ENCODE results near the gene COL6A6.

DNA sequence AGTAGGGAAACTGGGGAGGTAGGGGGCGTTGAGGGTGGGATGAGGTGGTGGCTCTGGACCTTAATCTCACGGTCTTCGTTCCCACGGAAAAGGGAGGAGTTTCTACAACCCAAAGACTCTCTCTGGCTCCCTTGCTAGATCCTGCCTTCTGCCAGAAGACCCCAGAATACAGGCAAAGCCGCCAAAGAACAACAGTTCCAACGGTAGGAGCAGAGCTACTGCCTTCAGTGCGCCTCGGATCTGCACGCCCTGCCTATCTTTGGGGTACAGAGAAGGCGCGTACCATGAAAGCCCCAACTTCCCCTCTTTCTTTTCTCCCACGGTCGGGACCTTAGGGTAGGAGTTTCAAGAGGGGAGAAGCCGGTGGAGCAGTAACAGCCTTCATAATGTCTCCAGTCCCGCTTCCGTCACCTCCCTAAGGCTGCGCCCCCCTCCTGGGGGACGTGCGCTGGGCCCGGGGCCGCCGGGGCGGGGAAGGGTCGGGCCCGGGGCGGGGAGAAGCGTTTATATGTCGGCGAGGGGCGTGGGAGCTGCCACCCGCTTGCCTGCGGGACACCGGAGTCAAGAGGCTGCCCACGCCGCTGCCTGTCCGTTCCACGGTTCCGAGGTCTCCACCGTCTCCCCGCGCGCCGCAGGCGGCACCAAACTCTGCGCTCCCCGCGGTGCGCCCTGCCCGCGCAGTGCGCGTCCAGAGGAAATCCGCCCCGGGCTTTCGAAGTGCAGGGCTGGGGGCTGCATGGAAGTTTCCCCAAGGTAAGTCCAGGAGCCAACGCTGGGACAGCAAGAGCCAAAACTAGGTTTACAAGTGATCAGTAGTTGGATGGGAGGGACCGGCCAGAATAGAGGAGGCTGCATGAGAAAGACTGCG is at the start of gene COL6A6:
- TF ChIP-seq, protein P1, sequence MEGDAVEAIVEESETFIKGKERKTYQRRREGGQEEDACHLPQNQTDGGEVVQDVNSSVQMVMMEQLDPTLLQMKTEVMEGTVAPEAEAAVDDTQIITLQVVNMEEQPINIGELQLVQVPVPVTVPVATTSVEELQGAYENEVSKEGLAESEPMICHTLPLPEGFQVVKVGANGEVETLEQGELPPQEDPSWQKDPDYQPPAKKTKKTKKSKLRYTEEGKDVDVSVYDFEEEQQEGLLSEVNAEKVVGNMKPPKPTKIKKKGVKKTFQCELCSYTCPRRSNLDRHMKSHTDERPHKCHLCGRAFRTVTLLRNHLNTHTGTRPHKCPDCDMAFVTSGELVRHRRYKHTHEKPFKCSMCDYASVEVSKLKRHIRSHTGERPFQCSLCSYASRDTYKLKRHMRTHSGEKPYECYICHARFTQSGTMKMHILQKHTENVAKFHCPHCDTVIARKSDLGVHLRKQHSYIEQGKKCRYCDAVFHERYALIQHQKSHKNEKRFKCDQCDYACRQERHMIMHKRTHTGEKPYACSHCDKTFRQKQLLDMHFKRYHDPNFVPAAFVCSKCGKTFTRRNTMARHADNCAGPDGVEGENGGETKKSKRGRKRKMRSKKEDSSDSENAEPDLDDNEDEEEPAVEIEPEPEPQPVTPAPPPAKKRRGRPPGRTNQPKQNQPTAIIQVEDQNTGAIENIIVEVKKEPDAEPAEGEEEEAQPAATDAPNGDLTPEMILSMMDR (IDR thresholded peaks at IDR 0.05), result no peak
- TF ChIP-seq EP300 (IDR thresholded peaks at IDR 0.05) (no peak), POLR2A (IDR thresholded peaks at IDR 0.05) (no peak)
